OCI-LY7 (cell line): Measurements from ENCODE around the gene PMVK. TPM values are rescaled to one million over a fixed set of nuclear protein-coding genes. Genes with fewer than 3 reads are reported as not detected.
A peak's percentile ranks its signal among the peaks of the same experiment; 100 is the strongest.
"Not testable (repeated sequence)": the region's sequence is repeated elsewhere in the genome, so short reads cannot be mapped to it uniquely, and the experiment has no call there.

ENCODE experiments used
- BruUV-seq: library from RNA; stranded (reverse); fragments of 400-500 nt; replicated peaks from 2 replicates; lab custom pipeline; 2021; lab: Mats Ljungman, UMichigan
- CTCF ChIA-PET: fragments of 300-600 bp; sonication (Branson Sonifier 250); formaldehyde crosslinking; loops from one replicate; lab custom pipeline; 2022; ENCODE audit warnings: antibody characterized with exemption; ENCODE audit not compliant: unreplicated experiment; lab: Charles Lee
- POLR2A ChIA-PET: fragments of 300-600 bp; sonication (Branson Sonifier 250); formaldehyde crosslinking; loops from one replicate; lab custom pipeline; 2022; ENCODE audit warnings: antibody characterized with exemption; lab: Charles Lee
- DNase-seq: peaks from one replicate; pipeline ENCODE4 v3.0.0-alpha.2; 2015; ENCODE audit warnings: low spot score
- H2AFZ ChIP-seq: fragments of 200-600 bp; sonication (generic), shearing (Covaris generic); 2 replicates; pipeline ENCODE4 v1.6.1; 2014; ENCODE audit warnings: mild to moderate bottlenecking, antibody characterized with exemption, low read length, moderate library complexity
- H3K27ac ChIP-seq: fragments of 200-600 bp; sonication (generic); 2 replicates; pipeline ENCODE4 v1.5.1; 2014; ENCODE audit warnings: mixed run types, low read depth, mild to moderate bottlenecking, moderate library complexity, low read length, inconsistent platforms; ENCODE audit not compliant: poor library complexity, severe bottlenecking
- H3K36me3 ChIP-seq: fragments of 200-600 bp; sonication (generic); 2 replicates; pipeline ENCODE4 v1.6.1; 2014; ENCODE audit warnings: mild to moderate bottlenecking, antibody characterized with exemption, low read length, moderate library complexity, mixed read lengths; ENCODE audit not compliant: insufficient read depth
- H3K4me1 ChIP-seq: fragments of 200-600 bp; sonication (generic); 2 replicates; pipeline ENCODE4 v1.5.1; 2014; ENCODE audit warnings: mild to moderate bottlenecking, low read length; ENCODE audit not compliant: insufficient read depth, poor library complexity, severe bottlenecking
- H3K4me2 ChIP-seq: fragments of 200-600 bp; sonication (generic); 2 replicates; pipeline ENCODE4 v1.6.1; 2014; ENCODE audit warnings: mild to moderate bottlenecking, low read length
- H3K4me3 ChIP-seq: fragments of 200-600 bp; sonication (generic); 2 replicates; pipeline ENCODE4 v1.5.1; 2014; ENCODE audit warnings: mild to moderate bottlenecking, low read depth, low read length; ENCODE audit not compliant: poor library complexity, severe bottlenecking
- H3K79me2 ChIP-seq: fragments of 200-600 bp; sonication (generic); 2 replicates; pipeline ENCODE4 v1.6.1; 2016; ENCODE audit warnings: low read depth, mild to moderate bottlenecking, low read length, moderate library complexity, mixed read lengths; ENCODE audit not compliant: insufficient read depth
- H3K9me2 ChIP-seq: fragments of 200-600 bp; sonication (generic); 2 replicates; pipeline ENCODE4 v1.6.1; 2016; ENCODE audit warnings: mild to moderate bottlenecking, low read length, mixed read lengths; ENCODE audit not compliant: insufficient read depth
- H3K9me3 ChIP-seq: fragments of 200-600 bp; sonication (generic); 2 replicates; pipeline ENCODE4 v1.6.1; 2014; ENCODE audit warnings: mild to moderate bottlenecking, mixed run types, low read length, mixed read lengths
- H4K20me1 ChIP-seq: fragments of 200-600 bp; sonication (generic); 2 replicates; pipeline ENCODE4 v1.6.1; 2014; ENCODE audit warnings: mild to moderate bottlenecking, antibody characterized with exemption, low read length, moderate library complexity, mixed read lengths; ENCODE audit not compliant: insufficient read depth
- EZH2phosphoT487 ChIP-seq: fragments of 200-600 bp; sonication (generic); IDR thresholded peaks from 2 replicates; pipeline ENCODE4 v1.6.1; 2018; ENCODE audit warnings: low read depth, borderline replicate concordance, mild to moderate bottlenecking, mixed run types, antibody characterized with exemption, low read length, moderate library complexity, mixed read lengths
- intact Hi-C: fragments of 100-400 bp; cut with micrococcal nuclease; formaldehyde crosslinking; loops from one replicate; pipeline ENCODE4 v1.10.0; 2022; ENCODE audit not compliant: unreplicated experiment
- total RNA-seq, 2 experiments: library from RNA; depleted of rRNA in 1 of 2; stranded (reverse); fragments of >200 nt in 1 of 2; shearing (Covaris generic) in 1 of 2; gene quantifications; 2 replicates each; pipeline ENCODE4 v1.2.3, GENCODE V29; 2014 to 2022
- TF ChIP-seq, protein P1 (sequence below): fragments of 200-600 bp; sonication (generic); conservative IDR thresholded peaks from 2 replicates; pipeline ENCODE4 v1.5.1; 2014; ENCODE audit warnings: mild to moderate bottlenecking, antibody characterized with exemption, low read length, moderate library complexity, mixed read lengths

Gene PMVK
- total RNA-seq, 2 experiments from 2014 or later, result 16.3 to 54.0 TPM

GRCh38 chr1:154978360-154978759 is 41.8 kb upstream of the PMVK start:
- Histone ChIP-seq H3K36me3 (peaks cover 58% of the 10 kb centered on the region), H3K9me3 (no peaks in the 10 kb centered on the region), H3K9me2 (no peaks in the 10 kb centered on the region), H3K27ac (peak overlapping the region; percentile 10), H2AFZ (no peak overlapping the region), H4K20me1 (peaks cover 15% of the 10 kb centered on the region; the same call in 1 of the 2 replicates), H3K4me2 (no peak overlapping the region), H3K4me3 (no peak overlapping the region), H3K4me1 (peaks cover 32% of the 10 kb centered on the region), H3K79me2 (peaks cover 55% of the 10 kb centered on the region)
- ChIA-PET POLR2A (interaction anchor here (0.6 to 1.0 kb wide), 2 partner anchors 17 to 97 kb away, joined by 3 read pairs; no protein-coding TSS in a partner anchor), CTCF (no interaction called here)
- intact Hi-C loops, result no loop called here
- DNase-seq, result no peak
- no peak for TF ChIP-seq EZH2phosphoT487
- TF ChIP-seq, protein P1, sequence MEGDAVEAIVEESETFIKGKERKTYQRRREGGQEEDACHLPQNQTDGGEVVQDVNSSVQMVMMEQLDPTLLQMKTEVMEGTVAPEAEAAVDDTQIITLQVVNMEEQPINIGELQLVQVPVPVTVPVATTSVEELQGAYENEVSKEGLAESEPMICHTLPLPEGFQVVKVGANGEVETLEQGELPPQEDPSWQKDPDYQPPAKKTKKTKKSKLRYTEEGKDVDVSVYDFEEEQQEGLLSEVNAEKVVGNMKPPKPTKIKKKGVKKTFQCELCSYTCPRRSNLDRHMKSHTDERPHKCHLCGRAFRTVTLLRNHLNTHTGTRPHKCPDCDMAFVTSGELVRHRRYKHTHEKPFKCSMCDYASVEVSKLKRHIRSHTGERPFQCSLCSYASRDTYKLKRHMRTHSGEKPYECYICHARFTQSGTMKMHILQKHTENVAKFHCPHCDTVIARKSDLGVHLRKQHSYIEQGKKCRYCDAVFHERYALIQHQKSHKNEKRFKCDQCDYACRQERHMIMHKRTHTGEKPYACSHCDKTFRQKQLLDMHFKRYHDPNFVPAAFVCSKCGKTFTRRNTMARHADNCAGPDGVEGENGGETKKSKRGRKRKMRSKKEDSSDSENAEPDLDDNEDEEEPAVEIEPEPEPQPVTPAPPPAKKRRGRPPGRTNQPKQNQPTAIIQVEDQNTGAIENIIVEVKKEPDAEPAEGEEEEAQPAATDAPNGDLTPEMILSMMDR, result no peak
- no TSS peak for BruUV-seq

GRCh38 chr1:154977762-154978161 is 41.2 kb upstream of the PMVK start:
- H3K9me2 ChIP-seq, intact Hi-C loops, H3K9me3 ChIP-seq, BruUV-seq, DNase-seq, H2AFZ ChIP-seq, CTCF ChIA-PET: not testable (repeated sequence)
- peaks cover 60% of the 10 kb centered on the region for H3K79me2 ChIP-seq
- H3K36me3 ChIP-seq, result peaks cover 58% of the 10 kb centered on the region
- H3K4me1 ChIP-seq, result peaks cover 38% of the 10 kb centered on the region
- POLR2A ChIA-PET, result interaction anchor here (0.9 kb wide), 1 partner anchor 22 kb away, joined by 3 read pairs; no protein-coding TSS in a partner anchor
- H3K4me3 ChIP-seq, result peak overlapping the region; percentile 83
- H3K27ac ChIP-seq, result peak overlapping the region; percentile 10
- H3K4me2 ChIP-seq, result peak overlapping the region; percentile 83
- H4K20me1 ChIP-seq, result peaks cover 15% of the 10 kb centered on the region; the same call in 1 of the 2 replicates

- ChIA-PET CTCF (no interaction called here), POLR2A (no interaction called here)
- H3K9me2 ChIP-seq, result no peaks in the 10 kb centered on the region
- H3K27ac ChIP-seq, result peak overlapping the region; percentile 89
- H3K36me3 ChIP-seq, result peaks cover 52% of the 10 kb centered on the region
- intact Hi-C loops, result loop anchor here (1.0 kb wide), 1 partner anchor 8 kb away; the partner anchor contains the start of gene FLAD1
- TF ChIP-seq, protein P1, result no peak
- no peak for TF ChIP-seq EZH2phosphoT487
- H3K4me2 ChIP-seq, result peak overlapping the region; percentile 83
- peaks cover 72% of the 10 kb centered on the region for H3K79me2 ChIP-seq
- no peak overlapping the region for H2AFZ ChIP-seq
- peak overlapping the region; percentile 83 for H3K4me3 ChIP-seq
- peaks cover 15% of the 10 kb centered on the region; the same call in 1 of the 2 replicates for H4K20me1 ChIP-seq
- BruUV-seq, result no TSS peak
- peak; percentile 50 for DNase-seq
- H3K9me3 ChIP-seq, result no peaks in the 10 kb centered on the region
- peaks cover 48% of the 10 kb centered on the region for H3K4me1 ChIP-seq
Measured at GRCh38 chr1:154975409-154976059, 39.0 kb upstream of the PMVK start.
